Measurements from ENCODE around the gene ARMC2. TPM values are rescaled to one million over a fixed set of nuclear protein-coding genes. Genes with fewer than 3 reads are reported as not detected.

The ARMC2 gene
- total and polyA plus RNA-seq, 2 donors from 2014 or later = 1.9 to 12.7 TPM

DNA sequence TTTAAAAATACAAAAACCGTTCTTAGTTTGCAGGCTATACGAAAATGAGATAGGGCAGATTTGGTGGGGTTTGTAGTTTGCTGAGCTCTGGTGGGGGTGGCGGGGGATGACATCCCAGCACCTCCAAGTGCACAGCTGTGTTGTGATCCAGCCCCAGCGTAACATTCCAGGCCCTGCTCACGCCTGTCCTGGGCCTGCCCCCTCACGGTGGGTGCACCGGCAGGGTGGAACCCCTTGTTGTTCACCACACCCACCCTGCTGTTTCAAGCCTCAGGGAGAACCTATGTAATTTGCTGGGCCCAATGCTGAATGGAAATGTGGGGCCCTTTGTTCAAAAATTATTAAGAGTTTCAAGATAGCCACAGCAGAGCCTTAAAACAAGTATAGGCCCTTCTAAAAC lies 25.0 kb downstream of the ARMC2 start:
- no peak overlapping the region for H3K27ac ChIP-seq (ENCODE audit: low read depth in 2 of 2, low read length in 2 of 2)
- no peak for DNase-seq

DNA sequence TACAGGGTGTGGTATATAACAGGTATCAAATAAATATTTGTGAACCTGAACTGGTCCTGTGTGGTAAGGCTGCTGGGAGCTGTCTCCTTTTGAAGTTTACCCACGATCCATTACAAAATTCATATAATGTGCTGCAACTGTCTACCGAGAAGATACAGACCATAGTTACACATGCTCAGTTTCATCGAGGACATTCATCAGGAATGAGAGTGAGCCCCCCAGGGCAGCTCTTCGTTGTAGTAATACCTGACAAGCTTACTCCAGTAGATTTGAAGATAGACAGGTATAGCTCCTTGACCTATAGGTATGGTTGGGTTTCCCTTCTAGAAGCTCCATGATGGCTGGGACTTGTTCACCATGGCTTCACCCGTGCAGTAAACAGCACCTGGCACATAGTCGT lies 25.7 kb downstream of the ARMC2 start:
- Histone ChIP-seq H3K27ac (ENCODE audit: low read depth in 2 of 2, low read length in 2 of 2) (no peak overlapping the region), H3K4me3 (ENCODE audit: low read length in 3 of 3) (no peak overlapping the region), H3K27me3 (ENCODE audit: control insufficient read depth, insufficient read depth, low read length) (no peaks in the 10 kb centered on the region), H3K36me3 (ENCODE audit: control insufficient read depth in 2 of 3, insufficient read depth in 3 of 3, low read length in 3 of 3) (peaks cover 0 to 3% (median 3%) of the 10 kb centered on the region in 3 donors), H3K9me3 (ENCODE audit: control insufficient read depth in 2 of 3, insufficient read depth in 1 of 3, low read length in 3 of 3) (no peaks in the 10 kb centered on the region), H3K4me1 (ENCODE audit: control insufficient read depth in 2 of 3, insufficient read depth in 2 of 3, low read depth in 1 of 3, low read length in 3 of 3) (peaks cover 0 to 2% (median 0%) of the 10 kb centered on the region in 3 donors), H3K9ac (ENCODE audit: low read length in 3 of 3) (no peak overlapping the region)
- intact Hi-C loops (cut with DNase I) = no loop called here
- DNase-seq = no peak
- TF ChIP-seq, protein P1, sequence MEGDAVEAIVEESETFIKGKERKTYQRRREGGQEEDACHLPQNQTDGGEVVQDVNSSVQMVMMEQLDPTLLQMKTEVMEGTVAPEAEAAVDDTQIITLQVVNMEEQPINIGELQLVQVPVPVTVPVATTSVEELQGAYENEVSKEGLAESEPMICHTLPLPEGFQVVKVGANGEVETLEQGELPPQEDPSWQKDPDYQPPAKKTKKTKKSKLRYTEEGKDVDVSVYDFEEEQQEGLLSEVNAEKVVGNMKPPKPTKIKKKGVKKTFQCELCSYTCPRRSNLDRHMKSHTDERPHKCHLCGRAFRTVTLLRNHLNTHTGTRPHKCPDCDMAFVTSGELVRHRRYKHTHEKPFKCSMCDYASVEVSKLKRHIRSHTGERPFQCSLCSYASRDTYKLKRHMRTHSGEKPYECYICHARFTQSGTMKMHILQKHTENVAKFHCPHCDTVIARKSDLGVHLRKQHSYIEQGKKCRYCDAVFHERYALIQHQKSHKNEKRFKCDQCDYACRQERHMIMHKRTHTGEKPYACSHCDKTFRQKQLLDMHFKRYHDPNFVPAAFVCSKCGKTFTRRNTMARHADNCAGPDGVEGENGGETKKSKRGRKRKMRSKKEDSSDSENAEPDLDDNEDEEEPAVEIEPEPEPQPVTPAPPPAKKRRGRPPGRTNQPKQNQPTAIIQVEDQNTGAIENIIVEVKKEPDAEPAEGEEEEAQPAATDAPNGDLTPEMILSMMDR (IDR thresholded peaks at IDR 0.05; ENCODE audit: borderline replicate concordance, extremely low read depth, insufficient read depth) = no peak
- FAIRE-seq = no peak

More for the DNA sequence above, 25.0 kb downstream of the ARMC2 start:
- Histone ChIP-seq H3K9me3 (ENCODE audit: control insufficient read depth in 2 of 3, insufficient read depth in 1 of 3, low read length in 3 of 3) (no peaks in the 10 kb centered on the region), H3K4me3 (ENCODE audit: low read length in 3 of 3) (no peak overlapping the region), H3K4me1 (ENCODE audit: control insufficient read depth in 2 of 3, insufficient read depth in 2 of 3, low read depth in 1 of 3, low read length in 3 of 3) (peaks cover 0 to 2% (median 0%) of the 10 kb centered on the region in 3 donors), H3K36me3 (ENCODE audit: control insufficient read depth in 2 of 3, insufficient read depth in 3 of 3, low read length in 3 of 3) (peaks cover 0 to 3% (median 0%) of the 10 kb centered on the region in 3 donors), H3K27me3 (ENCODE audit: control insufficient read depth, insufficient read depth, low read length) (no peaks in the 10 kb centered on the region), H3K9ac (ENCODE audit: low read length in 3 of 3) (no peak overlapping the region)
- intact Hi-C loops (cut with DNase I) = no loop called here
- TF ChIP-seq, protein P1 (IDR thresholded peaks at IDR 0.05; ENCODE audit: borderline replicate concordance, extremely low read depth, insufficient read depth) = no peak
- FAIRE-seq = no peak

DNA sequence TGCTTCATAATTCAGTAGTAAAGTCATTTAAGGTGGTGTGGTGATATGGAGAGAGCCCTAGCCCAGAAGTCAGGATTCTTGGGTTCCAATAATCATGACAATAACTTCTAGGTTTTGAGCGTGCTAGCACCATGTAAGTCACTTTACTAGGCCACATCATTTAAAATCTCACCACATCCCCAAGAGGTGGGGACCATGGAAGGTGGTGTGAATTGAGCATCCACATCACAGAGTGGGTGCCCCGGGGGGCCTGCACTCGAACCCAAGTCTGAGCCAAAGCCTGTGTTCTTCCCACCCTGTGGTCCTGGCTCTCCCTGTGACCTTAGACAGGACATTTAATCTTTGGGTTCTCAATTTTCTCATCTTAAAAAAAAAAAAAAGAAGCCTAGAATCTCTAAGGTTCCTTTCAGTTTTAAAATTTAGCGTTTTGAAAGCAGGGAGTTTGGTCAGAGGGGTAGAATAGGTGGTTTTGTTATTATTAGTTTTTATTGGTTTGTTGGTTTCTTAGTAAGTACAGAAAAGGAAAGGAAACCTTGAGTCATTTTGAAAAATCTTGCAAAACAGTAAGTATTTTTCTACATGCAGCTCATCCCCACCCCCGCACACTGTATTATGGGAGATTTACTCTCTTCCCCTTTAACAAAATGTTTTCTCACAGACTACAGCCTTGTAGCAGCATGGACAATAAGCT lies 26.4 kb downstream of the ARMC2 start:
- H3K9ac ChIP-seq (ENCODE audit: low read length in 3 of 3) = no peak overlapping the region
- intact Hi-C loops (cut with DNase I) = no loop called here
- no peaks in the 10 kb centered on the region for H3K9me3 ChIP-seq (ENCODE audit: control insufficient read depth in 2 of 3, insufficient read depth in 1 of 3, low read length in 3 of 3)
- H3K27me3 ChIP-seq (ENCODE audit: control insufficient read depth, insufficient read depth, low read length) = no peaks in the 10 kb centered on the region
- H3K4me3 ChIP-seq (ENCODE audit: low read length in 3 of 3) = no peak overlapping the region
- H3K4me1 ChIP-seq (ENCODE audit: control insufficient read depth in 2 of 3, insufficient read depth in 2 of 3, low read depth in 1 of 3, low read length in 3 of 3) = peaks cover 0 to 2% (median 0%) of the 10 kb centered on the region in 3 donors
- TF ChIP-seq, protein P1 (IDR thresholded peaks at IDR 0.05; ENCODE audit: borderline replicate concordance, extremely low read depth, insufficient read depth) = no peak
- H3K36me3 ChIP-seq (ENCODE audit: control insufficient read depth in 2 of 3, insufficient read depth in 3 of 3, low read length in 3 of 3) = peaks cover 0 to 6% (median 3%) of the 10 kb centered on the region in 3 donors
- peak overlapping the region in 1 of 2 donors; percentile 64 for H3K27ac ChIP-seq (ENCODE audit: low read depth in 2 of 2, low read length in 2 of 2)
- FAIRE-seq = no peak
- DNase-seq = no peak

All from kidney (tissue), 14 donors.